Thyroid gland (tissue), 4 donors: ENCODE results near the gene NISCH.

Source experiments
- POLR2A ChIP-seq, 2 donors: fragments of 450-650 bp; IDR thresholded peaks; one replicate each; pipeline ENCODE4 v1.6.1; 2017; ENCODE audit warnings: antibody characterized with exemption in 2 of 2, mild to moderate bottlenecking in 2 of 2, moderate library complexity in 1 of 2
- TF ChIP-seq, protein P1 (sequence below), 6 experiments: fragments of 200-600 bp in 3 of 6; fragments of 450-650 bp in 3 of 6; sonication (generic) in 3 of 6; IDR thresholded peaks; one replicate each; pipeline ENCODE4 v1.5.1; 2016 to 2019; ENCODE audit warnings: antibody characterized with exemption in 6 of 6, mild to moderate bottlenecking in 2 of 6, inconsistent platforms in 1 of 6, moderate library complexity in 1 of 6

DNA sequence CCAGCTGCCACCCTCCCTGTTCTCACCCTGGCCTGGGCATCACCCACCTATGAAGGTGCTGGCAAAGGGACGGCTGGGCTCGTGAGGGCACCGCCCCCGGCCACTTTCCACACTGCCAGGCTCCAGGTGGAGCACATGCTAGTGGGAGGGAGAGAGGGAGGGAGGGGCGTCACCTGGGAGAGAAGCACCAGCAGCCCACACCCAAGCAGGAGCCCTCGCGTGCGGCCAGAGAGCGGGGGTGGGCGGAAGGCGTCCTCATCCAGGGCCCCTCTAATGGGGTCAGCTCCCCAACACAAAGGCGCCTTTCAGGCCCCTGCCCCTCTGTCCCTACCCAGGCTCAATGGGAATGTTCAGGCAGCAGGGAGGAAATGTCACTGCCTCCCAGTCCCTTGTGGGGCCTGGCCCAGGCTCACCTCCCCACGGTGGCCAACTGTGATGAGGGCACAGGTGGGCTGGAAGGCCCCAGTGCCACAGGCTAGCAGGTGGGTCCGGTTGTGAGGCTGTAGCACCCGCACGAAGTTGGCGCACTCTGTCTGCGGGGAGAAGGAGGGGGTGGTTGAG lies 13.6 kb upstream of the NISCH start:
- TF ChIP-seq POLR2A (IDR thresholded peaks at IDR 0.05): no peak
- TF ChIP-seq, protein P1, sequence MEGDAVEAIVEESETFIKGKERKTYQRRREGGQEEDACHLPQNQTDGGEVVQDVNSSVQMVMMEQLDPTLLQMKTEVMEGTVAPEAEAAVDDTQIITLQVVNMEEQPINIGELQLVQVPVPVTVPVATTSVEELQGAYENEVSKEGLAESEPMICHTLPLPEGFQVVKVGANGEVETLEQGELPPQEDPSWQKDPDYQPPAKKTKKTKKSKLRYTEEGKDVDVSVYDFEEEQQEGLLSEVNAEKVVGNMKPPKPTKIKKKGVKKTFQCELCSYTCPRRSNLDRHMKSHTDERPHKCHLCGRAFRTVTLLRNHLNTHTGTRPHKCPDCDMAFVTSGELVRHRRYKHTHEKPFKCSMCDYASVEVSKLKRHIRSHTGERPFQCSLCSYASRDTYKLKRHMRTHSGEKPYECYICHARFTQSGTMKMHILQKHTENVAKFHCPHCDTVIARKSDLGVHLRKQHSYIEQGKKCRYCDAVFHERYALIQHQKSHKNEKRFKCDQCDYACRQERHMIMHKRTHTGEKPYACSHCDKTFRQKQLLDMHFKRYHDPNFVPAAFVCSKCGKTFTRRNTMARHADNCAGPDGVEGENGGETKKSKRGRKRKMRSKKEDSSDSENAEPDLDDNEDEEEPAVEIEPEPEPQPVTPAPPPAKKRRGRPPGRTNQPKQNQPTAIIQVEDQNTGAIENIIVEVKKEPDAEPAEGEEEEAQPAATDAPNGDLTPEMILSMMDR (IDR thresholded peaks at IDR 0.05): no peak
